ENCODE measurements around the gene ELAC2. TPM values are rescaled to one million over a fixed set of nuclear protein-coding genes. Genes with fewer than 3 reads are reported as not detected.

Gene ELAC2
- total and polyA plus RNA-seq, 2 of the 4 experiments (the other 2 are of a cell fraction): 75.2 to 80.7 TPM

DNA sequence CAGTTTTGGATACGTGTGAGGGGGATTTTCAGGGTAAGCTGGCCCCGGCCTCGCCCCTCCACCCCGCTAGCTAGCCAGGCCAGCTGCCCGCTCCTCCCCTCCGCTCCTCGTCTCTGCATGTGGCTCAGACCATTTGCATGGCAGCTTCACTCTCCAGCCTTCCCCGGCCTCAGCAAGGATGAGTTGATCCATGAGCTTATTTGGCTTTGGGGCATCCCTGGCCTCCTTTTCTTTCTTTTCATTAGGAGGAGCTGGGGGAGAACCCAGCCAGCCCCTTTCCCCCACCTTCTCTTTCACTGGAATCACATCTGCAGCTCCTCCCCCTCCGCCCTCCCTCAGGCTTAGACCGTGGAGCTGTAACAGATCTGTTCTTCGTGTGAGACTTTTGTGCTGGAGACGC lies 30.7 kb downstream of the ELAC2 start:
- H3K9ac ChIP-seq (ENCODE audit: low read depth, low read length): no peak overlapping the region
- H3K9me3 ChIP-seq (ENCODE audit: control insufficient read depth, insufficient read depth, low read length): no peaks in the 10 kb centered on the region
- H3K79me1 ChIP-seq (ENCODE audit: low read depth in 1 of 2, low read length in 2 of 2): no peaks in the 10 kb centered on the region
- no peak overlapping the region for H4K5ac ChIP-seq (ENCODE audit: low read depth, low read length)
- no TSS peak for BruUV-seq (replicated peaks)
- no peak for ATAC-seq (ENCODE audit: low read depth)
- no peak overlapping the region for H4K8ac ChIP-seq (ENCODE audit: low read depth in 2 of 2, low read length in 2 of 2)
- peaks cover 17% of the 10 kb centered on the region for H3K36me3 ChIP-seq (ENCODE audit: control insufficient read depth, insufficient read depth, low read length)
- no peaks in the 10 kb centered on the region for H4K20me1 ChIP-seq (ENCODE audit: insufficient read depth, low read length)
- H2BK120ac ChIP-seq (ENCODE audit: low read depth, low read length): no peak overlapping the region
- H2AK5ac ChIP-seq (ENCODE audit: low read depth, low read length): no peak overlapping the region
- H4K91ac ChIP-seq (ENCODE audit: insufficient read depth, low read depth, low read length): no peak overlapping the region
- no peak for DNase-seq
- H2BK5ac ChIP-seq (ENCODE audit: low read depth, low read length, poor library complexity, severe bottlenecking): no peak overlapping the region
- no peak overlapping the region for H3K14ac ChIP-seq (replicated peaks; ENCODE audit: low read depth, low read length)
- H3K56ac ChIP-seq (ENCODE audit: extremely low read depth, insufficient read depth, low read length): no peak overlapping the region
- no peak overlapping the region for H3K18ac ChIP-seq (ENCODE audit: low read depth, low read length)
- ChIA-PET POLR2A (ENCODE audit: unreplicated experiment) (interaction anchor here (0.6 kb wide), 1 partner anchor 19 kb away, joined by 4 read pairs; no protein-coding TSS in a partner anchor), CTCF (no interaction called here)
- H3K23ac ChIP-seq (ENCODE audit: low read depth, low read length): no peak overlapping the region
- no peak overlapping the region for H2AFZ ChIP-seq (replicated peaks; ENCODE audit: low read length, poor library complexity)
- no peak overlapping the region for H3K4me3 ChIP-seq (ENCODE audit: insufficient read depth, low read depth, low read length)
- no peak overlapping the region for H2AK9ac ChIP-seq (replicated peaks; ENCODE audit: low read depth, low read length, poor library complexity)
- H3K4me2 ChIP-seq (ENCODE audit: low read depth, low read length): no peak overlapping the region
- no peak overlapping the region for H2BK20ac ChIP-seq (ENCODE audit: low read depth, low read length)
- intact Hi-C loops (cut with micrococcal nuclease) (loop anchor here (10.0 kb wide), 1 partner anchor 202 kb away; the partner anchor contains the start of gene ARHGAP44), in situ Hi-C loops (cut with MboI; ENCODE audit: low sequenced_read_pairs) (no loop called here), dilution Hi-C loops (cut with HindIII; ENCODE audit: low sequenced_read_pairs, unreplicated experiment) (no loop called here)
- no peak overlapping the region for H3K4ac ChIP-seq (ENCODE audit: low read depth, low read length)
- no peaks in the 10 kb centered on the region for H3K27me3 ChIP-seq (ENCODE audit: control insufficient read depth, insufficient read depth, low read length)
- peaks cover 4% of the 10 kb centered on the region; the same call in 1 of the 2 replicates for H3K4me1 ChIP-seq (ENCODE audit: control insufficient read depth, insufficient read depth, low read length)
- 67% methylated on average over 1 of the region's 12 CpGs; no CpG with 5 or more reads in 1 of the 2 experiments for WGBS, 2 experiments (ENCODE audit: extremely low coverage in 2 of 2, insufficient read length in 1 of 2)
- no peak overlapping the region for H2BK15ac ChIP-seq (ENCODE audit: low read depth, low read length)
- no peak overlapping the region for H3K27ac ChIP-seq (ENCODE audit: insufficient read depth, low read length)
- TF ChIP-seq CHD1 (IDR thresholded peaks at IDR 0.05; ENCODE audit: low read depth, low read length) (no peak), CTCF (conservative IDR thresholded peaks at IDR 0.05; ENCODE audit: low read depth, low read length) (no peak), BHLHE40 (IDR thresholded peaks at IDR 0.05; ENCODE audit: low read depth, low read length) (no peak), RAD21 (IDR thresholded peaks at IDR 0.05; ENCODE audit: low read length) (no peak), CEBPB (IDR thresholded peaks at IDR 0.05; ENCODE audit: low read depth, low read length) (no peak), MXI1 (IDR thresholded peaks at IDR 0.05; ENCODE audit: borderline replicate concordance, low read depth, low read length) (no peak), SMC3 (IDR thresholded peaks at IDR 0.05; ENCODE audit: low read depth, low read length) (no peak), MAFK (IDR thresholded peaks at IDR 0.05; ENCODE audit: low read depth, low read length) (no peak), MAZ (IDR thresholded peaks at IDR 0.05; ENCODE audit: borderline replicate concordance, low read depth, low read length) (no peak), POLR2A (IDR thresholded peaks at IDR 0.05; ENCODE audit: low read depth, low read length) (no peak), RFX5 (IDR thresholded peaks at IDR 0.05; ENCODE audit: low read depth, low read length) (no peak), FOS (IDR thresholded peaks at IDR 0.05; ENCODE audit: low read depth, low read length) (no peak), NFE2L2 (IDR thresholded peaks at IDR 0.05; ENCODE audit: low read depth, low read length) (no peak), RCOR1 (IDR thresholded peaks at IDR 0.05; ENCODE audit: insufficient replicate concordance, low read length) (no peak)
- TF ChIP-seq, protein P1, sequence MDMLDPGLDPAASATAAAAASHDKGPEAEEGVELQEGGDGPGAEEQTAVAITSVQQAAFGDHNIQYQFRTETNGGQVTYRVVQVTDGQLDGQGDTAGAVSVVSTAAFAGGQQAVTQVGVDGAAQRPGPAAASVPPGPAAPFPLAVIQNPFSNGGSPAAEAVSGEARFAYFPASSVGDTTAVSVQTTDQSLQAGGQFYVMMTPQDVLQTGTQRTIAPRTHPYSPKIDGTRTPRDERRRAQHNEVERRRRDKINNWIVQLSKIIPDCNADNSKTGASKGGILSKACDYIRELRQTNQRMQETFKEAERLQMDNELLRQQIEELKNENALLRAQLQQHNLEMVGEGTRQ (IDR thresholded peaks at IDR 0.05; ENCODE audit: low read depth, low read length): no peak
- TF ChIP-seq, protein P2, sequence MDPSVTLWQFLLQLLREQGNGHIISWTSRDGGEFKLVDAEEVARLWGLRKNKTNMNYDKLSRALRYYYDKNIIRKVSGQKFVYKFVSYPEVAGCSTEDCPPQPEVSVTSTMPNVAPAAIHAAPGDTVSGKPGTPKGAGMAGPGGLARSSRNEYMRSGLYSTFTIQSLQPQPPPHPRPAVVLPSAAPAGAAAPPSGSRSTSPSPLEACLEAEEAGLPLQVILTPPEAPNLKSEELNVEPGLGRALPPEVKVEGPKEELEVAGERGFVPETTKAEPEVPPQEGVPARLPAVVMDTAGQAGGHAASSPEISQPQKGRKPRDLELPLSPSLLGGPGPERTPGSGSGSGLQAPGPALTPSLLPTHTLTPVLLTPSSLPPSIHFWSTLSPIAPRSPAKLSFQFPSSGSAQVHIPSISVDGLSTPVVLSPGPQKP (IDR thresholded peaks at IDR 0.05; ENCODE audit: borderline replicate concordance, low read depth, low read length): no peak
- no peaks in the 10 kb centered on the region; the same call in 1 of the 2 replicates for H3K9me1 ChIP-seq (ENCODE audit: insufficient read depth, low read length)
